HEK293 (cell line): ENCODE results near the gene ASPSCR1.

Experiments used
- CTCF ChIA-PET: fragments of 350-600 bp; formaldehyde crosslinking; extraction: SDS; loops from one replicate; lab custom pipeline; 2021; ENCODE audit warnings: antibody characterized with exemption; lab: Yijun Ruan, JAX
- POLR2A ChIA-PET: fragments of 300-600 bp; formaldehyde crosslinking; extraction: SDS; loops from one replicate; lab custom pipeline; 2020; ENCODE audit warnings: antibody characterized with exemption, inconsistent platforms; lab: Yijun Ruan, JAX
- H3K27ac ChIP-seq: fragments of 200-500 bp; sonication (Bioruptor generic); 2 replicates; pipeline ENCODE4 v1.5.1; 2014; ENCODE audit warnings: low read depth, low read length, control low read depth, inconsistent platforms; ENCODE audit errors: extremely low read depth
- H3K36me3 ChIP-seq, 2 experiments: fragments of 200-500 bp in 1 of 2; sonication (Bioruptor generic) in 1 of 2; 1 replicate in 1 of 2; 2 replicates in 1 of 2; pipeline ENCODE4 v1.5.1; 2014 to 2017; ENCODE audit warnings: inconsistent platforms in 2 of 2, low read length in 2 of 2; ENCODE audit not compliant: control insufficient read depth in 2 of 2, insufficient read depth in 1 of 2
- H3K4me1 ChIP-seq: fragments of 200-500 bp; sonication (Bioruptor generic); 2 replicates; pipeline ENCODE4 v1.5.1; 2014; ENCODE audit warnings: mild to moderate bottlenecking, low read length, inconsistent platforms; ENCODE audit not compliant: control insufficient read depth, insufficient read depth
- H3K4me3 ChIP-seq: 2 replicates; pipeline ENCODE4 v1.5.1; 2011; ENCODE audit warnings: low read depth, mild to moderate bottlenecking, control low read depth, low read length, moderate library complexity
- H3K9me3 ChIP-seq: fragments of 200-500 bp; sonication (Bioruptor generic); 2 replicates; pipeline ENCODE4 v1.5.1; 2014; ENCODE audit warnings: low read depth, low read length, inconsistent platforms; ENCODE audit not compliant: control insufficient read depth, insufficient read depth
- EGR2 ChIP-seq: fragments of 450-650 bp; formaldehyde crosslinking; IDR thresholded peaks from 2 replicates; pipeline ENCODE4 v1.5.1; 2016; ENCODE audit warnings: low read depth, missing biosample characterization, missing genetic modification characterization
- FEZF1 ChIP-seq: fragments of 450-650 bp; formaldehyde crosslinking; IDR thresholded peaks from 2 replicates; pipeline ENCODE4 v1.5.1; 2016; ENCODE audit warnings: missing biosample characterization, missing genetic modification characterization
- KLF10 ChIP-seq: fragments of 450-650 bp; IDR thresholded peaks from 2 replicates; pipeline ENCODE4 v1.5.1; 2018; ENCODE audit warnings: missing biosample characterization, mild to moderate bottlenecking, missing genetic modification characterization
- KLF16 ChIP-seq: fragments of 450-650 bp; formaldehyde crosslinking; IDR thresholded peaks from 2 replicates; pipeline ENCODE4 v1.5.1; 2017; ENCODE audit warnings: missing biosample characterization, missing genetic modification characterization
- MYNN ChIP-seq: fragments of 450-650 bp; formaldehyde crosslinking; IDR thresholded peaks from 2 replicates; pipeline ENCODE4 v1.5.1; 2016; ENCODE audit warnings: missing biosample characterization, missing genetic modification characterization, borderline replicate concordance
- MZF1 ChIP-seq: fragments of 450-650 bp; formaldehyde crosslinking; IDR thresholded peaks from 2 replicates; pipeline ENCODE4 v1.5.1; 2017; ENCODE audit warnings: missing biosample characterization, missing genetic modification characterization, borderline replicate concordance
- SCRT2 ChIP-seq: fragments of 450-650 bp; formaldehyde crosslinking; IDR thresholded peaks from 2 replicates; pipeline ENCODE4 v1.5.1; 2016; ENCODE audit warnings: missing biosample characterization, missing genetic modification characterization
- ZBTB8A ChIP-seq: fragments of 450-650 bp; formaldehyde crosslinking; IDR thresholded peaks from 2 replicates; pipeline ENCODE4 v1.5.1; 2016; ENCODE audit warnings: missing biosample characterization, missing genetic modification characterization
- ZFP37 ChIP-seq: fragments of 450-650 bp; formaldehyde crosslinking; IDR thresholded peaks from 2 replicates; pipeline ENCODE4 v1.5.1; 2016; ENCODE audit warnings: missing biosample characterization, missing genetic modification characterization
- ZFP69B ChIP-seq: fragments of 450-650 bp; formaldehyde crosslinking; IDR thresholded peaks from 2 replicates; pipeline ENCODE4 v1.5.1; 2016; ENCODE audit warnings: missing biosample characterization, missing genetic modification characterization
- ZIC2 ChIP-seq: fragments of 450-650 bp; formaldehyde crosslinking; IDR thresholded peaks from 2 replicates; pipeline ENCODE4 v1.5.1; 2016; ENCODE audit warnings: missing biosample characterization, missing genetic modification characterization
- ZNF10 ChIP-seq: fragments of 450-650 bp; formaldehyde crosslinking; IDR thresholded peaks from 2 replicates; pipeline ENCODE4 v1.5.1; 2017; ENCODE audit warnings: missing biosample characterization, missing genetic modification characterization
- ZNF112 ChIP-seq: fragments of 450-650 bp; formaldehyde crosslinking; IDR thresholded peaks from 2 replicates; pipeline ENCODE4 v1.5.0; 2017; ENCODE audit warnings: missing biosample characterization, missing genetic modification characterization
- ZNF138 ChIP-seq: fragments of 450-650 bp; formaldehyde crosslinking; IDR thresholded peaks from 2 replicates; pipeline ENCODE4 v1.5.1; 2016; ENCODE audit warnings: missing biosample characterization, missing genetic modification characterization, borderline replicate concordance
- ZNF2 ChIP-seq: fragments of 450-650 bp; formaldehyde crosslinking; IDR thresholded peaks from 2 replicates; pipeline ENCODE4 v1.5.1; 2016; ENCODE audit warnings: missing biosample characterization, missing genetic modification characterization
- ZNF24 ChIP-seq: fragments of 450-650 bp; formaldehyde crosslinking; IDR thresholded peaks from 2 replicates; pipeline ENCODE4 v1.5.1; 2016; ENCODE audit warnings: missing biosample characterization, missing genetic modification characterization
- ZNF248 ChIP-seq: fragments of 450-650 bp; formaldehyde crosslinking; IDR thresholded peaks from 2 replicates; pipeline ENCODE4 v1.5.1; 2017; ENCODE audit warnings: missing biosample characterization, missing genetic modification characterization
- ZNF266 ChIP-seq: fragments of 450-650 bp; formaldehyde crosslinking; IDR thresholded peaks from 2 replicates; pipeline ENCODE4 v1.5.1; 2016; ENCODE audit warnings: missing biosample characterization, missing genetic modification characterization, low read depth
- ZNF280D ChIP-seq: fragments of 450-650 bp; formaldehyde crosslinking; IDR thresholded peaks from 2 replicates; pipeline ENCODE4 v1.5.1; 2016; ENCODE audit warnings: missing biosample characterization, missing genetic modification characterization
- ZNF391 ChIP-seq: fragments of 450-650 bp; formaldehyde crosslinking; IDR thresholded peaks from 2 replicates; pipeline ENCODE4 v1.5.1; 2016; ENCODE audit warnings: low read depth, missing biosample characterization, missing genetic modification characterization, borderline replicate concordance
- ZNF621 ChIP-seq: fragments of 450-650 bp; formaldehyde crosslinking; IDR thresholded peaks from 2 replicates; pipeline ENCODE4 v1.5.1; 2017; ENCODE audit warnings: missing biosample characterization, missing genetic modification characterization
- ZNF624 ChIP-seq: fragments of 450-650 bp; formaldehyde crosslinking; IDR thresholded peaks from 2 replicates; pipeline ENCODE4 v1.5.1; 2017; ENCODE audit warnings: missing biosample characterization, missing genetic modification characterization
- ZNF629 ChIP-seq: fragments of 450-650 bp; formaldehyde crosslinking; IDR thresholded peaks from 2 replicates; pipeline ENCODE4 v1.5.1; 2017; ENCODE audit warnings: missing biosample characterization, missing genetic modification characterization
- ZNF664 ChIP-seq: fragments of 450-650 bp; formaldehyde crosslinking; IDR thresholded peaks from 2 replicates; pipeline ENCODE4 v1.5.1; 2016; ENCODE audit warnings: missing biosample characterization, missing genetic modification characterization
- ZNF704 ChIP-seq: fragments of 450-650 bp; formaldehyde crosslinking; IDR thresholded peaks from 2 replicates; pipeline ENCODE4 v1.5.1; 2016; ENCODE audit warnings: missing biosample characterization, missing genetic modification characterization
- ZNF707 ChIP-seq: fragments of 450-650 bp; formaldehyde crosslinking; IDR thresholded peaks from 2 replicates; pipeline ENCODE4 v1.5.1; 2016; ENCODE audit warnings: missing biosample characterization, missing genetic modification characterization
- ZNF791 ChIP-seq: fragments of 450-650 bp; formaldehyde crosslinking; IDR thresholded peaks from 2 replicates; pipeline ENCODE4 v1.5.1; 2016; ENCODE audit warnings: missing biosample characterization, missing genetic modification characterization
- ZNF792 ChIP-seq: fragments of 450-650 bp; formaldehyde crosslinking; IDR thresholded peaks from 2 replicates; pipeline ENCODE4 v1.5.1; 2016; ENCODE audit warnings: missing biosample characterization, missing genetic modification characterization
- ZNF837 ChIP-seq: fragments of 450-650 bp; formaldehyde crosslinking; IDR thresholded peaks from 2 replicates; pipeline ENCODE4 v1.5.1; 2016; ENCODE audit warnings: missing biosample characterization, missing genetic modification characterization
- ZSCAN23 ChIP-seq: fragments of 450-650 bp; formaldehyde crosslinking; IDR thresholded peaks from 2 replicates; pipeline ENCODE4 v1.5.1; 2016; ENCODE audit warnings: missing biosample characterization, missing genetic modification characterization
- ZSCAN5A ChIP-seq: fragments of 450-650 bp; formaldehyde crosslinking; IDR thresholded peaks from 2 replicates; pipeline ENCODE4 v1.5.1; 2016; ENCODE audit warnings: missing biosample characterization, missing genetic modification characterization

ASPSCR1 gene

GRCh38 chr17:81934098-81934757, 43.2 kb upstream of the ASPSCR1 start (continued):
- TF ChIP-seq ZNF248 (no peak), FEZF1 (no peak), ZNF624 (tag by site-specific recombination) (no peak), ZNF138 (tag by site-specific recombination) (no peak), ZNF10 (no peak), ZNF791 (tag by site-specific recombination) (no peak), ZSCAN5A (tag by site-specific recombination) (no peak), ZNF704 (no peak), ZBTB8A (0 out of 2 replicates have a peak, but pooled peaks have one; percentile 21), ZNF24 (tag by site-specific recombination) (no peak)

- ChIA-PET CTCF (interaction anchor here (0.6 to 1.4 kb wide), 4 partner anchors 14 to 25 kb away, joined by 3 read pairs; no protein-coding TSS in a partner anchor), POLR2A (interaction anchor here (1.0 to 1.8 kb wide), 2 partner anchors 7 to 11 kb away, joined by 3 to 5 read pairs; partner anchors contain the start of gene MAFG)
- Histone ChIP-seq H3K27ac (no peak overlapping the region), H3K9me3 (no peaks in the 10 kb centered on the region), H3K4me1 (no peaks in the 10 kb centered on the region; the same call in 1 of the 2 replicates), H3K36me3 (peaks cover 0 to 13% of the 10 kb centered on the region in 2 experiments; a peak in 1 of 3 replicates), H3K4me3 (no peak overlapping the region)
- TF ChIP-seq ZNF664 (tag by site-specific recombination) (no peak), ZNF792 (tag by site-specific recombination) (no peak), SCRT2 (tag by site-specific recombination) (peak; percentile 92), MYNN (tag by site-specific recombination) (no peak), ZNF280D (no peak), ZNF621 (no peak), ZNF2 (tag by site-specific recombination) (no peak), ZNF837 (tag by site-specific recombination) (no peak), ZNF629 (tag by site-specific recombination) (no peak), KLF10 (tag by site-specific recombination) (no peak), EGR2 (tag by site-specific recombination) (peak; percentile 79), KLF16 (no peak), ZNF391 (tag by site-specific recombination) (no peak), ZIC2 (tag by site-specific recombination) (no peak), ZNF707 (tag by site-specific recombination) (no peak), ZFP69B (tag by site-specific recombination) (no peak), ZNF266 (tag by site-specific recombination) (no peak), ZSCAN5A (tag by site-specific recombination) (no peak), ZFP37 (tag by site-specific recombination) (no peak), ZNF112 (tag by site-specific recombination) (no peak), MZF1 (no peak), ZSCAN23 (no peak)
These were observed 42.4 kb upstream of the ASPSCR1 start for GRCh38 chr17:81934850-81935708.
